Glomerular visceral epithelial cell (primary cell): ENCODE measurements around the gene SCNM1.

Source experiments
- DNase-seq: peaks from one replicate; pipeline ENCODE4 v3.0.0-alpha.2; 2016; ENCODE audit errors: extremely low spot score

The SCNM1 gene

GRCh38 chr1:151165738-151166504 lies at the start of gene SCNM1, which contains the start of gene LYSMD1:
Gene SCNM1, plus strand, starts transcription at chr1:151166144. Its CDS starts 9 bp downstream, at chr1:151166153.
Gene LYSMD1, minus strand, starts transcription at chr1:151165902. Its CDS starts 644 bp downstream, at chr1:151165258.
- DNase-seq = peak; percentile 99

GRCh38 chr1:151124763-151125403 lies 41.1 kb upstream of the SCNM1 start:
- no peak for DNase-seq

GRCh38 chr1:151128800-151129199 lies 37.1 kb upstream of the SCNM1 start:
- no peak for DNase-seq

- DNase-seq = no peak
These were observed 34.9 kb upstream of the SCNM1 start for GRCh38 chr1:151130987-151131586.

- no peak for DNase-seq
These were observed 34.1 kb upstream of the SCNM1 start for GRCh38 chr1:151131701-151132334.

- DNase-seq = no peak
These were observed 33.5 kb upstream of the SCNM1 start for GRCh38 chr1:151132335-151133017.

GRCh38 chr1:151133018-151133806 lies 32.7 kb upstream of the SCNM1 start:
- DNase-seq = no peak

- DNase-seq = no peak
These were observed 31.5 kb upstream of the SCNM1 start for GRCh38 chr1:151134396-151134795.

- DNase-seq = no peak
These were observed 31.0 kb upstream of the SCNM1 start for GRCh38 chr1:151134991-151135390.

- no peak for DNase-seq
These were observed 30.2 kb upstream of the SCNM1 start for GRCh38 chr1:151135433-151136385.

- no peak for DNase-seq
These were observed 28.2 kb upstream of the SCNM1 start for GRCh38 chr1:151137789-151138188.

- no peak for DNase-seq
These were observed 23.4 kb upstream of the SCNM1 start for GRCh38 chr1:151142411-151143056.

GRCh38 chr1:151143057-151143435 lies 22.9 kb upstream of the SCNM1 start:
- DNase-seq = no peak

- DNase-seq = no peak
These were observed 22.0 kb upstream of the SCNM1 start for GRCh38 chr1:151143986-151144385.

- no peak for DNase-seq
These were observed 21.3 kb upstream of the SCNM1 start for GRCh38 chr1:151144474-151145303.

- DNase-seq = no peak
These were observed 20.5 kb upstream of the SCNM1 start for GRCh38 chr1:151145304-151146071.

- DNase-seq = no peak
These were observed 19.9 kb upstream of the SCNM1 start for GRCh38 chr1:151146072-151146411.
